Nephron (organoid): ENCODE measurements around the gene DNLZ.

Source experiments
- H3K27ac Mint-ChIP-seq, 3 experiments: 2 replicates each; pipeline ENCODE4 v1.8.0; 2020; ENCODE audit warnings: mixed read lengths in 3 of 3, mild to moderate bottlenecking in 2 of 3, moderate library complexity in 1 of 3
- H3K27me3 Mint-ChIP-seq: 2 replicates; pipeline ENCODE4 v1.8.0; 2021; ENCODE audit warnings: low read depth, mild to moderate bottlenecking, moderate library complexity, mixed read lengths
- H3K36me3 Mint-ChIP-seq: 2 replicates; pipeline ENCODE4 v1.8.0; 2020; ENCODE audit warnings: low read depth, mixed read lengths
- H3K4me1 Mint-ChIP-seq: 2 replicates; pipeline ENCODE4 v1.8.0; 2020; ENCODE audit warnings: mixed read lengths
- H3K4me3 Mint-ChIP-seq, 3 experiments: 2 replicates each; pipeline ENCODE4 v1.8.0; 2020; ENCODE audit warnings: mild to moderate bottlenecking in 3 of 3, mixed read lengths in 3 of 3, moderate library complexity in 2 of 3
- H3K9me3 Mint-ChIP-seq: 2 replicates; pipeline ENCODE4 v1.8.0; 2020; ENCODE audit warnings: mixed read lengths
- CTCF ChIP-seq, 3 experiments: fragments of 200-600 bp; sonication (generic); IDR thresholded peaks; one replicate each; pipeline ENCODE4 v1.5.0; 2021; ENCODE audit warnings: antibody characterized with exemption in 3 of 3; ENCODE audit not compliant: unreplicated experiment in 3 of 3

Gene DNLZ

DNA sequence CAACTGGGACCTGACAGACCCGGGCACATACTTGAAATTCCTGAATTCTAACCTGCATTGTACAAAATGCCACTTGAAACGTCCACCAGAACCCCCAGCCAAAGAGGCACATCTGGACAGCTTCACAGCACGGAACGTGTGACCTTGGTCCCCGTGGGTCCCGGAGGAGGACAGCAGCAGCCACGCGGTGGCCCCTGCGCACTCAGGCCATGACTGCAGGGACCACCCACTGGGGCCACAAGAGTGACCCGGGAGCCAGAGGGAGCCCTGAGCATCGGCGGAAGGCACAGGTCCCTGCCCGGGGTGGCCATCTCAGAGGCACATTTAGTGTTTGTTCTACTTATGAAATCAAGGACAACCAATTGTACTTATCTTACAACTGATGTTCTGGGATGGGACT lies 38.5 kb upstream of the DNLZ start:
- H3K27me3 Mint-ChIP-seq = no peaks in the 10 kb centered on the region
- peaks cover 29% of the 10 kb centered on the region for H3K36me3 Mint-ChIP-seq
- H3K4me1 Mint-ChIP-seq = peaks cover 9% of the 10 kb centered on the region
- no peak overlapping the region for H3K27ac Mint-ChIP-seq
- no peaks in the 10 kb centered on the region for H3K9me3 Mint-ChIP-seq
- peak overlapping the region in 1 of 3 experiments; percentile 42 for H3K4me3 Mint-ChIP-seq
- TF ChIP-seq CTCF (IDR thresholded peaks at IDR 0.05; ENCODE audit: unreplicated experiment in 3 of 3) = no peak

DNA sequence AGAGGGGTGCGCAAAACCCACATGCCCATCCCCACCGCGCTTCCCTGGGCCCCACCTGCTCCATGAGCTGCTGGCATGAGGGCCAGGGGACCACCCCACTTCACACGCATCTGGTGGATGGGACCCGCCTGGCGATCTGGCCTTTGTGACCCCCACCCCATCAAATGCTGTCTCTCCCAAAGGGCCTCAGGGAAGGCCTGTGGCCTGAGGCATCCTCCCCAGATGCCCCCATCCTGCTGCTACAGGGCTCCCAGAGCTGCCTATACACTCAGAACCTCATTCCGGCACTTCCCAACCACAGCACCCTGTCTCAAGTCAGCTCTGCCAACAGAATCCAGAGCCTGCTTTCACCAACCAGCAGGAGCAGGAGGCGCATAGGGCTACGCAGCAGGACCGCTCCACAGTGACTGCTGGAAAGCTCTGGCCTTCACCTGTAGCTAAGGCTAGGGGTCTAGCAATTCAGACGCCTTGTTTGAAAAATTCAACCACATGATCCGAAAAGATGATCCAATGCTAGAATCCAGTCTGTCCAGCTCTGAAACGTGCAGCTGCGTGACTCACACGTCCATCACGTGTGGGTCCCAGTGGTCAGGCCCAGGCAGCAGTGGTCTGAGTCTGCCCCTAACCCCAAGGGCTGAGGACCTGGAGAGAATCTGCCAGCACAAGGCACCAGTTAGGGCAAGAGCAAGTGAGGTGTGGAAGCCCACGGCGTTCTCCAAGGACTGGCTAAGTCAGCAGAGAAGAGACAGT lies 37.8 kb upstream of the DNLZ start:
- H3K4me3 Mint-ChIP-seq = peak overlapping the region; percentile 61 to 76 (median 72)
- TF ChIP-seq CTCF (IDR thresholded peaks at IDR 0.05; ENCODE audit: unreplicated experiment in 3 of 3) = no peak
- H3K27ac Mint-ChIP-seq = no peak overlapping the region
- no peaks in the 10 kb centered on the region for H3K9me3 Mint-ChIP-seq
- H3K36me3 Mint-ChIP-seq = peaks cover 34% of the 10 kb centered on the region
- peaks cover 9% of the 10 kb centered on the region for H3K4me1 Mint-ChIP-seq
- no peaks in the 10 kb centered on the region for H3K27me3 Mint-ChIP-seq

- Mint-ChIP-seq H3K36me3 (peaks cover 31% of the 10 kb centered on the region), H3K4me1 (peaks cover 9% of the 10 kb centered on the region), H3K9me3 (no peaks in the 10 kb centered on the region), H3K27me3 (no peaks in the 10 kb centered on the region), H3K4me3 (peak within 1 kb of the TSS; percentile 86 to 94 (median 88)), H3K27ac (peak within 1 kb of the TSS in 2 of 3 experiments; percentile 68 to 82)
- peak; percentile 95 to 97 (median 97) for TF ChIP-seq CTCF (IDR thresholded peaks at IDR 0.05; ENCODE audit: unreplicated experiment in 3 of 3)
Observed at GRCh38 chr9:136400038-136400834, 36.7 kb upstream of the DNLZ start, which contains the start of gene SNAPC4. TSS of gene SNAPC4 (minus strand) at chr9:136400170. CDS start at chr9:136398428, 1,742 bp downstream.

GRCh38 chr9:136399176-136400037 lies 35.9 kb upstream of the DNLZ start:
- H3K27me3 Mint-ChIP-seq = no peaks in the 10 kb centered on the region
- peak overlapping the region in 2 of 3 experiments; percentile 68 to 82 for H3K27ac Mint-ChIP-seq
- peak overlapping the region; percentile 86 to 94 (median 88) for H3K4me3 Mint-ChIP-seq
- H3K36me3 Mint-ChIP-seq = peaks cover 28% of the 10 kb centered on the region
- no peaks in the 10 kb centered on the region for H3K9me3 Mint-ChIP-seq
- TF ChIP-seq CTCF (IDR thresholded peaks at IDR 0.05; ENCODE audit: unreplicated experiment in 3 of 3) = no peak
- H3K4me1 Mint-ChIP-seq = peaks cover 9% of the 10 kb centered on the region

- no peak overlapping the region for H3K27ac Mint-ChIP-seq
- H3K4me3 Mint-ChIP-seq = peak overlapping the region; percentile 86 to 94 (median 88)
- peaks cover 29% of the 10 kb centered on the region for H3K36me3 Mint-ChIP-seq
- no peaks in the 10 kb centered on the region for H3K9me3 Mint-ChIP-seq
- H3K27me3 Mint-ChIP-seq = no peaks in the 10 kb centered on the region
- peaks cover 9% of the 10 kb centered on the region for H3K4me1 Mint-ChIP-seq
- TF ChIP-seq CTCF (IDR thresholded peaks at IDR 0.05; ENCODE audit: unreplicated experiment in 3 of 3) = no peak
Observed at GRCh38 chr9:136398286-136398685, 34.7 kb upstream of the DNLZ start.
